Suprapubic skin (tissue), 3 donors: ENCODE measurements around the gene ZEB1.

Experiments used
- CTCF ChIP-seq, 2 donors: fragments of 200-600 bp in 1 of 2; fragments of 450-650 bp in 1 of 2; sonication (generic) in 1 of 2; IDR thresholded peaks; one replicate each; pipeline ENCODE4 v1.5.1; 2016 to 2019; ENCODE audit warnings: antibody characterized with exemption in 2 of 2, mild to moderate bottlenecking in 1 of 2, moderate library complexity in 1 of 2
- POLR2AphosphoS5 ChIP-seq, 3 donors: sonication (generic); formaldehyde crosslinking; IDR thresholded peaks; one replicate each; pipeline ENCODE4 v1.6.1; 2017; ENCODE audit warnings: antibody characterized with exemption in 3 of 3

GRCh38 chr10:31296754-31297153 lies 22.3 kb upstream of the ZEB1 start:
- TF ChIP-seq CTCF (IDR thresholded peaks at IDR 0.05) (no peak), POLR2AphosphoS5 (IDR thresholded peaks at IDR 0.05) (no peak)
